ENCODE data around the gene SLC23A1.

DNA sequence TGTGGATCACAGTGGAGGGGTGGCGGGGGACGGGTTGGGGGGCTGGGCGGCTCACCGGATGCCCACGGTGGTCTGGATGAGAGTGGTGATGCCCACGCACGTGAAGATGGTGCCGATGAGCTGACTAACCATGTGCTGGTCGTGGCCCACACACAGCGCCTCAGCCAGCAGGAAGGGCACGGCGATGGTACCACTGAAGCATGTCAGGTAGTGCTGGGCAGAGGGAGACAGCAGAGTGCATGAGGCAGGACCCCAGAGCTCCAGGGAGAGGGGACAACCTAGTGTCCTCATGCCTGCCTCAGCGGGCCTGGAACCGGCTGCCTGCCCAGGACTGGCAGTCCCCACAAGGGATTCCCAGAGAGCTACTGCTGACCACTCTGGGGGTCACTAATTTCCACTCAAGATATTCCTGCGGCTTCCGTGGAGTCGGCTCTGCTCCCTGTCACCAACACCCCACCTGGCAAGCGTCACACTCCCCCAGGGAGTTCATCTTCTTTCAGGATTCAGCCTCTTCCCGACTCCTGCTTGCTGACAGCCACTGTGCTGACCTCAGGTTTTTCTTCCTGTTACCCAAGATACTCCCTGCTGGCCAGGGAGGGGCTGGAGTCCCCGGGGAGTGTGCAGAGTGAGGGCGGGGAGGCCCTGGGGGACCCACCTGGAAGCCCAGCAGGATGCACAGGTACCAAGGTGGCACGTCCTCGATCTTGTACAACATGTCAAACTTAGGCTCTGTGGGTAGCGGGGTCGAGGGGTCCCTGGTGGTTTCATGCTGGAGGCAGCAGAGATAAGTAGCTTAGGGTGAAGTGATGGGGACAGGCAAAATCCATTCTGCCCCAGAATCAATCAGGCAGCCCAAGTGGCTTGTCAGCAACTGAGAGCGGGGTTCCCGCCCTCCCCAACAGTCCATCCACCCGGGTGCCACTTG is 998 bp downstream of the SLC23A1 start:
- no peak for TF ChIP-seq CTCF (IDR thresholded peaks at IDR 0.05; ENCODE audit: low read depth, low read length, poor library complexity, severe bottlenecking)
- no peak for TF ChIP-seq EZH2phosphoT487 (IDR thresholded peaks at IDR 0.05; ENCODE audit: borderline replicate concordance, low read length)

Data from DOHH2 (cell line).